HAP-1 (cell line): Measurements from ENCODE around the gene ACAT2.
A peak's percentile ranks its signal among the peaks of the same experiment; 100 is the strongest.
"Not testable (repeated sequence)": the region's sequence is repeated elsewhere in the genome, so short reads cannot be mapped to it uniquely, and the experiment has no call there.

Experiments used
- DNase-seq, 2 experiments: peaks; one replicate each; pipeline ENCODE4 v3.0.0-alpha.2; 2016 to 2020; ENCODE audit warnings: low spot score in 2 of 2
- H3K27me3 ChIP-seq: fragments of 250-450 bp; sonication (Bioruptor Pico); 2 replicates; pipeline ENCODE4 v1.5.1; 2020; ENCODE audit warnings: low read depth, mild to moderate bottlenecking, moderate library complexity
- H3K36me3 ChIP-seq: fragments of 250-450 bp; sonication (Bioruptor Pico); replicated peaks from 2 replicates; pipeline ENCODE4 v1.5.1; 2020; ENCODE audit warnings: mild to moderate bottlenecking
- H3K4me1 ChIP-seq: fragments of 250-450 bp; sonication (Bioruptor Pico); 2 replicates; pipeline ENCODE4 v1.5.1; 2020; ENCODE audit warnings: mild to moderate bottlenecking
- H3K4me3 ChIP-seq: fragments of 250-450 bp; sonication (Bioruptor Pico); 2 replicates; pipeline ENCODE4 v1.5.1; 2020; ENCODE audit warnings: mild to moderate bottlenecking, moderate library complexity
- H3K9me3 ChIP-seq: fragments of 250-450 bp; sonication (Bioruptor Pico); 2 replicates; pipeline ENCODE4 v1.5.1; 2020; ENCODE audit warnings: mild to moderate bottlenecking, moderate library complexity
- in situ Hi-C: fragments of 300-500 bp; cut with MboI; formaldehyde crosslinking; loops from 3 replicates; pipeline ENCODE4 v1.14.3; 2020; ENCODE audit warnings: low sequenced_read_pairs, inconsistent platforms, mixed read lengths

Gene ACAT2

GRCh38 chr6:159746759-159747158, 15.1 kb upstream of the ACAT2 start:
- DNase-seq = no peak
- Histone ChIP-seq H3K4me1 (no peaks in the 10 kb centered on the region), H3K36me3 (peaks cover 83% of the 10 kb centered on the region), H3K27me3 (no peaks in the 10 kb centered on the region), H3K9me3 (no peaks in the 10 kb centered on the region), H3K4me3 (no peak overlapping the region)
- in situ Hi-C loops = no loop called here

- H3K9me3 ChIP-seq, DNase-seq, in situ Hi-C loops, H3K4me3 ChIP-seq, H3K27me3 ChIP-seq, H3K4me1 ChIP-seq: not testable (repeated sequence)
- peaks cover 83% of the 10 kb centered on the region for H3K36me3 ChIP-seq
These were observed 13.7 kb upstream of the ACAT2 start for GRCh38 chr6:159748127-159748526.

GRCh38 chr6:159751448-159751847, 10.4 kb upstream of the ACAT2 start:
- no peaks in the 10 kb centered on the region for H3K4me1 ChIP-seq
- no peak for DNase-seq
- no peaks in the 10 kb centered on the region for H3K27me3 ChIP-seq
- H3K9me3 ChIP-seq = no peaks in the 10 kb centered on the region
- in situ Hi-C loops = no loop called here
- no peak overlapping the region for H3K4me3 ChIP-seq
- peaks cover 77% of the 10 kb centered on the region for H3K36me3 ChIP-seq

GRCh38 chr6:159753081-159753872, 8.6 kb upstream of the ACAT2 start:
- no peak for DNase-seq
- H3K36me3 ChIP-seq = peaks cover 67% of the 10 kb centered on the region
- no peaks in the 10 kb centered on the region for H3K4me1 ChIP-seq
- in situ Hi-C loops = no loop called here
- H3K9me3 ChIP-seq = no peaks in the 10 kb centered on the region
- H3K27me3 ChIP-seq = no peaks in the 10 kb centered on the region
- no peak overlapping the region for H3K4me3 ChIP-seq

- H3K36me3 ChIP-seq = peaks cover 66% of the 10 kb centered on the region
- no peak for DNase-seq
- no peaks in the 10 kb centered on the region for H3K4me1 ChIP-seq
- no peaks in the 10 kb centered on the region for H3K27me3 ChIP-seq
- H3K9me3 ChIP-seq = no peaks in the 10 kb centered on the region
- in situ Hi-C loops = no loop called here
- no peak overlapping the region for H3K4me3 ChIP-seq
These were observed 7.4 kb upstream of the ACAT2 start for GRCh38 chr6:159754401-159754800.

- no peak for DNase-seq
- no peaks in the 10 kb centered on the region for H3K9me3 ChIP-seq
- H3K4me1 ChIP-seq = no peaks in the 10 kb centered on the region; the same call in 1 of the 2 replicates
- in situ Hi-C loops = no loop called here
- H3K27me3 ChIP-seq = no peaks in the 10 kb centered on the region
- no peak overlapping the region for H3K4me3 ChIP-seq
- peaks cover 59% of the 10 kb centered on the region for H3K36me3 ChIP-seq
These were observed 6.6 kb upstream of the ACAT2 start for GRCh38 chr6:159754959-159755914.

- in situ Hi-C loops = no loop called here
- H3K4me3 ChIP-seq = no peak overlapping the region
- peaks cover 9% of the 10 kb centered on the region for H3K4me1 ChIP-seq
- peaks cover 57% of the 10 kb centered on the region for H3K36me3 ChIP-seq
- no peak for DNase-seq
- no peaks in the 10 kb centered on the region for H3K27me3 ChIP-seq
- no peaks in the 10 kb centered on the region for H3K9me3 ChIP-seq
These were observed 5.3 kb upstream of the ACAT2 start for GRCh38 chr6:159756508-159756907.

GRCh38 chr6:159758031-159759001, 3.5 kb upstream of the ACAT2 start:
- Histone ChIP-seq H3K36me3 (peaks cover 47% of the 10 kb centered on the region), H3K4me1 (peaks cover 13% of the 10 kb centered on the region), H3K9me3 (no peaks in the 10 kb centered on the region), H3K4me3 (no peak overlapping the region), H3K27me3 (no peaks in the 10 kb centered on the region)
- in situ Hi-C loops = no loop called here
- no peak for DNase-seq

GRCh38 chr6:159759645-159760044, 2.2 kb upstream of the ACAT2 start:
- no peak overlapping the region for H3K4me3 ChIP-seq
- peaks cover 46% of the 10 kb centered on the region for H3K36me3 ChIP-seq
- H3K4me1 ChIP-seq = peaks cover 13% of the 10 kb centered on the region
- no peak for DNase-seq
- in situ Hi-C loops = no loop called here
- H3K27me3 ChIP-seq = no peaks in the 10 kb centered on the region
- H3K9me3 ChIP-seq = no peaks in the 10 kb centered on the region

- Histone ChIP-seq H3K36me3 (peaks cover 46% of the 10 kb centered on the region), H3K4me1 (peaks cover 13% of the 10 kb centered on the region), H3K27me3 (no peaks in the 10 kb centered on the region), H3K4me3 (peak overlapping the region; percentile 90), H3K9me3 (no peaks in the 10 kb centered on the region)
- in situ Hi-C loops = no loop called here
- DNase-seq = peak; percentile 39 to 41
These were observed 1.2 kb upstream of the ACAT2 start for GRCh38 chr6:159760602-159761057.

- H3K27me3 ChIP-seq = no peaks in the 10 kb centered on the region
- no peaks in the 10 kb centered on the region for H3K9me3 ChIP-seq
- peaks cover 46% of the 10 kb centered on the region for H3K36me3 ChIP-seq
- in situ Hi-C loops = no loop called here
- DNase-seq = peak in 1 of 2 experiments; percentile 25
- H3K4me1 ChIP-seq = peaks cover 13% of the 10 kb centered on the region
- peak overlapping the region; percentile 90 for H3K4me3 ChIP-seq
These were observed 544 bp upstream of the ACAT2 start for GRCh38 chr6:159761129-159761872.

GRCh38 chr6:159762681-159763293, 942 bp downstream of the ACAT2 start:
- Histone ChIP-seq H3K36me3 (peaks cover 55% of the 10 kb centered on the region), H3K4me3 (peak overlapping the region; percentile 90), H3K4me1 (peaks cover 13% of the 10 kb centered on the region), H3K9me3 (no peaks in the 10 kb centered on the region), H3K27me3 (no peaks in the 10 kb centered on the region)
- in situ Hi-C loops = no loop called here
- DNase-seq = no peak
